T-helper 9 cell (primary cell): ENCODE data around the gene MRS2.

Experiments
- DNase-seq: peaks from one replicate; pipeline ENCODE4 v3.0.0-alpha.2; 2020

The MRS2 gene

GRCh38 chr6:24432611-24433010, 29.9 kb downstream of the MRS2 start:
- no peak for DNase-seq

- DNase-seq = no peak
These were observed 34.2 kb downstream of the MRS2 start for GRCh38 chr6:24436979-24437378.

GRCh38 chr6:24439858-24440539, 37.3 kb downstream of the MRS2 start:
- no peak for DNase-seq

- DNase-seq = no peak
These were observed 38.3 kb downstream of the MRS2 start for GRCh38 chr6:24440897-24441598.

GRCh38 chr6:24441599-24441904, 38.8 kb downstream of the MRS2 start:
- DNase-seq = no peak

GRCh38 chr6:24444588-24444987, 41.9 kb downstream of the MRS2 start:
- no peak for DNase-seq

- DNase-seq = no peak
These were observed 43.0 kb downstream of the MRS2 start for GRCh38 chr6:24445704-24446103.

GRCh38 chr6:24446670-24447069, 43.9 kb downstream of the MRS2 start:
- no peak for DNase-seq

- no peak for DNase-seq
These were observed 45.7 kb downstream of the MRS2 start for GRCh38 chr6:24448396-24448795.

- DNase-seq = no peak
These were observed 46.2 kb downstream of the MRS2 start for GRCh38 chr6:24448828-24449525.

- no peak for DNase-seq
These were observed 49.0 kb downstream of the MRS2 start for GRCh38 chr6:24451581-24452388.

- DNase-seq = no peak
These were observed 51.2 kb downstream of the MRS2 start for GRCh38 chr6:24453921-24454320.

- no peak for DNase-seq
These were observed 51.7 kb downstream of the MRS2 start for GRCh38 chr6:24454452-24454851.

GRCh38 chr6:24455061-24455460, 52.3 kb downstream of the MRS2 start:
- no peak for DNase-seq

GRCh38 chr6:24458134-24458533, 55.4 kb downstream of the MRS2 start:
- DNase-seq = no peak

- no peak for DNase-seq
These were observed 56.2 kb downstream of the MRS2 start for GRCh38 chr6:24458941-24459340.

GRCh38 chr6:24460966-24461365, 58.2 kb downstream of the MRS2 start:
- DNase-seq = no peak

GRCh38 chr6:24464253-24465038, 61.7 kb downstream of the MRS2 start:
- no peak for DNase-seq

- no peak for DNase-seq
These were observed 67.1 kb downstream of the MRS2 start for GRCh38 chr6:24469811-24470210.

- DNase-seq = no peak
These were observed 69.4 kb downstream of the MRS2 start for GRCh38 chr6:24472181-24472580.
